Uterus (tissue), 4 donors: Measurements from ENCODE around the gene AMBP. TPM values are rescaled to one million over a fixed set of nuclear protein-coding genes. Genes with fewer than 3 reads are reported as not detected.

Experiments used
- DNase-seq, 2 donors: peaks; one replicate each; pipeline ENCODE4 v3.0.0-alpha.2; 2019 to 2020
- H3K27ac ChIP-seq, 2 donors: fragments of 200-600 bp; sonication (generic); 1 replicate in 1 of 2; 2 replicates in 1 of 2; pipeline ENCODE4 v1.5.1; 2016 to 2018
- H3K27me3 ChIP-seq, 2 donors: fragments of 200-600 bp; sonication (generic); one replicate each; pipeline ENCODE4 v1.5.1; 2018 to 2019; ENCODE audit warnings: control low read depth in 1 of 2
- H3K36me3 ChIP-seq, 2 donors: fragments of 200-600 bp; sonication (generic); one replicate each; pipeline ENCODE4 v1.5.1; 2019; ENCODE audit warnings: control low read depth in 1 of 2
- H3K4me1 ChIP-seq, 2 donors: fragments of 200-600 bp; sonication (generic); one replicate each; pipeline ENCODE4 v1.5.1; 2018 to 2019; ENCODE audit warnings: control low read depth in 1 of 2
- H3K4me3 ChIP-seq, 2 donors: fragments of 200-600 bp; sonication (generic); 1 replicate in 1 of 2; 2 replicates in 1 of 2; pipeline ENCODE4 v1.5.1; 2018 to 2019; ENCODE audit warnings: mild to moderate bottlenecking in 1 of 2
- H3K9me3 ChIP-seq, 2 donors: fragments of 200-600 bp; sonication (generic); one replicate each; pipeline ENCODE4 v1.5.1; 2019; ENCODE audit warnings: control low read depth in 1 of 2
- POLR2A ChIP-seq, 2 donors: fragments of 450-650 bp; IDR thresholded peaks; one replicate each; pipeline ENCODE4 v1.6.1; 2016; ENCODE audit warnings: antibody characterized with exemption in 2 of 2, mild to moderate bottlenecking in 1 of 2, moderate library complexity in 1 of 2
- intact Hi-C: fragments of 100-400 bp; cut with DNase I; formaldehyde crosslinking; loops from one replicate; pipeline ENCODE4 v1.15.1; 2023; ENCODE audit warnings: low total_unique reads
- total RNA-seq, 4 donors: library from RNA; depleted of rRNA in 3 of 4; stranded (reverse); fragments of >200 nt in 3 of 4; gene quantifications; one replicate each; pipeline versions ENCODE4 v1.1.0 to v1.2.4, GENCODE V29; 2014 to 2023
- TF ChIP-seq, protein P1 (sequence below), 4 experiments: fragments of 200-600 bp in 2 of 4; fragments of 450-650 bp in 2 of 4; sonication (generic) in 2 of 4; IDR thresholded peaks; one replicate each; pipeline ENCODE4 v1.5.1; 2016 to 2019; ENCODE audit warnings: antibody characterized with exemption in 4 of 4, mild to moderate bottlenecking in 2 of 4, moderate library complexity in 1 of 4
- donor health status: DM: yes; HTN: yes; CAD: no.

Gene AMBP
- total RNA-seq, 4 donors from 2014 or later, result 1.3 TPM; not detected in 3

DNA sequence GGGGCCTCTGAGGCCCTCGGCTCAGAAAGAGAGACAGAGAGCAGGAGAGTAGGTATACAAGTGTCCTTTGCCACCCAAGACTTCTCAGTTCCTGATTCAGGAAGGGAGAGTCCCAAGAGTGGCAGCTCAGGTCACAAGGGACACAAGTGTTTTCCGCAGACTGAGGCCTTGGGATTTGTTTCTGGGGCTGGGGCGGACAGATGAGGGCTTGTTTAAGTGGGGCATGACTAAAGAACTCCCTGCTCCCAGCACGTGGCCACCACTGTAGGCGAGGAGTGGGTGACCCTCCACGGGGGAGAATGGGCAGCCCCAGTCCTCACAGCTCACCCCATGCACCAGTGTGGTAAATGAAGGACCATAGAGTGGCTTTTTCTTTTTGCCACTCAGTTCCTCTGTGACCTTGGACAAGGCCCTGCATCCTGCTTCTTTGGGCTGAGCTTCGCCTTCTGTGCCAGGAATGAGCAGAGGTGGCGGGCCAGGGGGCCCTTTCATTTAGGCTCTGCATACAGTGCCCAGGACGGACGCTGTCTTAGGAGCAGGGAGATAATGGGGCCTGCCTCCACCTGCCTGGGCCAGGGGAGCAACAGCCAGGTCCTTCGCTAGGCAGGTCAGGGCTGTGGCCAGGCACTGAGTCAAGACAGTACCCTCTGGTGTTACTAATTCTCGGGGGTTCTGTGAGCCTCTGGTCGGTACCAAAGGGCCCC, 50.8 kb downstream of the AMBP start:
- Histone ChIP-seq H3K36me3 (no peaks in the 10 kb centered on the region), H3K4me1 (no peaks in the 10 kb centered on the region), H3K27ac (no peak overlapping the region), H3K4me3 (no peak overlapping the region), H3K27me3 (no peaks in the 10 kb centered on the region), H3K9me3 (peaks cover 0 to 7% of the 10 kb centered on the region in 2 donors)
- no peak for TF ChIP-seq POLR2A (IDR thresholded peaks at IDR 0.05)
- TF ChIP-seq, protein P1, sequence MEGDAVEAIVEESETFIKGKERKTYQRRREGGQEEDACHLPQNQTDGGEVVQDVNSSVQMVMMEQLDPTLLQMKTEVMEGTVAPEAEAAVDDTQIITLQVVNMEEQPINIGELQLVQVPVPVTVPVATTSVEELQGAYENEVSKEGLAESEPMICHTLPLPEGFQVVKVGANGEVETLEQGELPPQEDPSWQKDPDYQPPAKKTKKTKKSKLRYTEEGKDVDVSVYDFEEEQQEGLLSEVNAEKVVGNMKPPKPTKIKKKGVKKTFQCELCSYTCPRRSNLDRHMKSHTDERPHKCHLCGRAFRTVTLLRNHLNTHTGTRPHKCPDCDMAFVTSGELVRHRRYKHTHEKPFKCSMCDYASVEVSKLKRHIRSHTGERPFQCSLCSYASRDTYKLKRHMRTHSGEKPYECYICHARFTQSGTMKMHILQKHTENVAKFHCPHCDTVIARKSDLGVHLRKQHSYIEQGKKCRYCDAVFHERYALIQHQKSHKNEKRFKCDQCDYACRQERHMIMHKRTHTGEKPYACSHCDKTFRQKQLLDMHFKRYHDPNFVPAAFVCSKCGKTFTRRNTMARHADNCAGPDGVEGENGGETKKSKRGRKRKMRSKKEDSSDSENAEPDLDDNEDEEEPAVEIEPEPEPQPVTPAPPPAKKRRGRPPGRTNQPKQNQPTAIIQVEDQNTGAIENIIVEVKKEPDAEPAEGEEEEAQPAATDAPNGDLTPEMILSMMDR (IDR thresholded peaks at IDR 0.05), result no peak
- DNase-seq, result peak in 1 of 2 donors; percentile 9
- intact Hi-C loops, result no loop called here

DNA sequence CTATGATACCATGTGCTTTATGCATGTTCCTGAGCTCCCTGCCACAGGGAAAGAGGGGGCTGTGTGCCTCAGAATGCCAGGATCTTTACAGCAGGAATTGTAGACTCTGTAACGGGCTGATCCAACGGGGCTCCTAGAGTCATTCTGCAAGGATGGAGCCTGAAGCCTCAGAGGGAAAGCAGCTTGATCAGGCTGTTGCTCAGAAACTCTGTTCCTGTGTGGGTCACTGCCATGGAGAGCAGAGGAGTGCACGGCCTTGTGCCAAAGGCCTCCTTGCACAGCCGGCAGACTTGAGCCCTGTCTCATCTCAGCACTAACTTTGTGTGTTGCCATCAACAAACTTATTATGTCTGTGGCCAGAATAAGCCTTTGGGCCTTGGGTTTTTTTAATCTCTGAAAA, 51.8 kb downstream of the AMBP start:
- no peak for DNase-seq
- Histone ChIP-seq H3K4me1 (no peaks in the 10 kb centered on the region), H3K36me3 (no peaks in the 10 kb centered on the region), H3K4me3 (no peak overlapping the region), H3K27ac (no peak overlapping the region), H3K27me3 (no peaks in the 10 kb centered on the region), H3K9me3 (peaks cover 0 to 7% of the 10 kb centered on the region in 2 donors)
- intact Hi-C loops, result no loop called here
- TF ChIP-seq, protein P1 (IDR thresholded peaks at IDR 0.05), result no peak
- no peak for TF ChIP-seq POLR2A (IDR thresholded peaks at IDR 0.05)

DNA sequence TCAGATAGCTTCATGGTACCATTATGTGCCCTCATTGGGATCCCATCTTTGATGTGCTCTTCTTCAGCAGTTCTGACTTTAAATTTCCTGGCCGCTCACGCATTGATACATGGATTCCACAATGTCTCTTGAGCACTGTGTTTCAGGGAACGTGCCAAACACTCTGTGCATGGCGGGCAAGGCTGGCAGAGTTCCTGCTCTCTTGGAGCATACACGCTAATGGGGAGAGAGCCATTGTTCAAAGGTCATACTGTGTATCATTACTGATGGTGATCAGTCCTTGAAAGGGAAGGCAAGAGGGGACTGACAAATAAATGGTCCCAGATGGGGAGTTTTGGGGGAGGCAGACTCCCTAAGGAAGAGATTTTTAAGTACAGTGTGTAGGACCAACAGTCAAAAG, 52.3 kb downstream of the AMBP start:
- Histone ChIP-seq H3K9me3 (peaks cover 0 to 7% of the 10 kb centered on the region in 2 donors), H3K36me3 (no peaks in the 10 kb centered on the region), H3K4me3 (no peak overlapping the region), H3K27ac (no peak overlapping the region), H3K4me1 (no peaks in the 10 kb centered on the region), H3K27me3 (no peaks in the 10 kb centered on the region)
- DNase-seq, result peak in 1 of 2 donors; percentile 10
- no peak for TF ChIP-seq POLR2A (IDR thresholded peaks at IDR 0.05)
- TF ChIP-seq, protein P1 (IDR thresholded peaks at IDR 0.05), result no peak
- intact Hi-C loops, result no loop called here

DNA sequence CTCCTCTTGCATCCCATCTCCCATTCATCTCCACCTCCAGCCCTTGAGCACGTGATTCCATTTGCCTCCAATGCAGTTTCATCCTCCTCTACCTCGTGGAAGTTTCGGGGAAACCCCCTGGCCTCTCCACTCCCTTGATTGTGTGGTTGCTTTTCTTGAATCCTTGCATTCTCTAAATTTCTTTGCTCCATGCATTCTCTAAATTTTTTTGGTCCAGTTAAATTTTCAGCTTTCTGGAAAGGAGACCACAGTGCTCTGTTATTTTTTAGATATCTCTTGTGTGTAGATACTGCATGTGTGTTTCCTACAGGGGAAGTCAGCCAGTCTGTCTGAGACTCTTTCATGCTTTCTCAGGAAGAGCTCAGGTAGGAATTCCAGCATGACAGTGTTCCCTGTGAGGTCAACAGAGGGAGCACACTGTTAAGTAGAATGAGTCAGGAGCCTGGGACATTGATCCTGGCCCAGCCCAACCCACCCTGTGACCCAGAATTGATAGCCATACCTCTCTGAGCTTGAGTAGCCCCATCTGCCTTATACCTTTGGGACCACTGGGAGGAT, 52.8 kb downstream of the AMBP start:
- H3K4me1 ChIP-seq, result no peaks in the 10 kb centered on the region
- H3K27me3 ChIP-seq, result no peaks in the 10 kb centered on the region
- peaks cover 0 to 7% of the 10 kb centered on the region in 2 donors for H3K9me3 ChIP-seq
- no peaks in the 10 kb centered on the region for H3K36me3 ChIP-seq
- TF ChIP-seq POLR2A (IDR thresholded peaks at IDR 0.05), result no peak
- TF ChIP-seq, protein P1 (IDR thresholded peaks at IDR 0.05), result no peak
- intact Hi-C loops, result no loop called here
- no peak overlapping the region for H3K4me3 ChIP-seq
- peak in 1 of 2 donors; percentile 4 for DNase-seq
- H3K27ac ChIP-seq, result no peak overlapping the region

DNA sequence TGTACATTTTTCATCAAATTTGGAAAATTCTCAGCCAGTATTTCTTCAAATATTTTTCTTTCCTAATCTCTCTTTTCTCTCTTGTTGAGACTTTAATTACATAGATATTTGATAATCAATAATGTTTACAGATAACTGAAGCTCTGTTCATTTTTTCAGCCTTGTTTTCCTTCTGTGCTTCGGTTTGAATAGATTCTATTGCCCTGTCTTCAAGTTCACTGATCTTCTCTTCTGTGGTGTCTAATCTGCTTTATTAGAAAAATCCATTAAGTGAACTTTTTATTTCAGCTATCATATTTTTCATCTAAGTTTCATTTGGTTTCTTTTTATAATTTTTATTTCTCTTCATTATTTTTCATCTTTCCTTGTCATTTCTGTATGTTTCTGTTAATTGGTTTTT, 54.1 kb downstream of the AMBP start:
- H3K4me3 ChIP-seq, result no peak overlapping the region
- no peak for TF ChIP-seq POLR2A (IDR thresholded peaks at IDR 0.05)
- TF ChIP-seq, protein P1 (IDR thresholded peaks at IDR 0.05), result no peak
- peaks cover 0 to 14% of the 10 kb centered on the region in 2 donors for H3K9me3 ChIP-seq
- no peaks in the 10 kb centered on the region for H3K27me3 ChIP-seq
- no peaks in the 10 kb centered on the region for H3K4me1 ChIP-seq
- H3K36me3 ChIP-seq, result no peaks in the 10 kb centered on the region
- no peak overlapping the region for H3K27ac ChIP-seq
- intact Hi-C loops, result no loop called here
- DNase-seq, result no peak
